Panc1 (cell line): Measurements from ENCODE around the gene IRF9. TPM values are rescaled to one million over a fixed set of nuclear protein-coding genes. Genes with fewer than 3 reads are reported as not detected.

Source experiments
- ATAC-seq: fragments of 200-7000 bp; cut with Tn5 transposase; 2 replicates; pipeline ENCODE4 v1.9.1; 2020; ENCODE audit warnings: mild to moderate bottlenecking, moderate library complexity
- BruUV-seq: library from RNA; stranded (reverse); fragments of 400-500 nt; replicated peaks from 2 replicates; lab custom pipeline; 2021; lab: Mats Ljungman, UMichigan
- CTCF ChIA-PET: fragments of 300-600 bp; sonication (Branson Sonifier 250); formaldehyde crosslinking; loops from one replicate; lab custom pipeline; 2022; ENCODE audit warnings: antibody characterized with exemption; lab: Charles Lee
- POLR2A ChIA-PET: fragments of 300-600 bp; sonication (Branson Sonifier 250); formaldehyde crosslinking; loops from one replicate; lab custom pipeline; 2022; ENCODE audit warnings: antibody characterized with exemption; lab: Charles Lee
- DNase-seq: peaks from one replicate; pipeline ENCODE4 v3.0.0-alpha.2; 2010; ENCODE audit warnings: low read depth, low spot score
- H3K27ac ChIP-seq: 2 replicates; pipeline ENCODE4 v1.5.1; 2011; ENCODE audit warnings: mild to moderate bottlenecking, low read length, inconsistent platforms
- H3K27me3 ChIP-seq: fragments of 200-500 bp; sonication (Bioruptor generic); 2 replicates; pipeline ENCODE4 v1.6.0; 2014; ENCODE audit warnings: low read length, inconsistent platforms; ENCODE audit not compliant: control insufficient read depth, insufficient read depth
- H3K36me3 ChIP-seq: fragments of 200-500 bp; sonication (Bioruptor generic); 2 replicates; pipeline ENCODE4 v1.5.1; 2014; ENCODE audit warnings: inconsistent platforms, mild to moderate bottlenecking, low read length, moderate library complexity; ENCODE audit not compliant: control insufficient read depth, insufficient read depth
- H3K4me1 ChIP-seq: 2 replicates; pipeline ENCODE4 v1.5.1; 2011; ENCODE audit warnings: inconsistent platforms, mild to moderate bottlenecking, low read length, moderate library complexity; ENCODE audit not compliant: control insufficient read depth, insufficient read depth
- H3K4me3 ChIP-seq, 2 experiments: 2 replicates each; pipeline ENCODE4 v1.5.1; 2011 to 2012; ENCODE audit warnings: low read depth in 2 of 2, low read length in 2 of 2, mild to moderate bottlenecking in 2 of 2, inconsistent platforms in 1 of 2, moderate library complexity in 1 of 2
- H3K9me3 ChIP-seq: fragments of 200-500 bp; sonication (Bioruptor generic); 2 replicates; pipeline ENCODE4 v1.5.1; 2014; ENCODE audit warnings: low read depth, mild to moderate bottlenecking, inconsistent platforms, low read length, moderate library complexity; ENCODE audit not compliant: control insufficient read depth, insufficient read depth
- CTCF ChIP-seq: fragments of 450-650 bp; IDR thresholded peaks from 2 replicates; pipeline ENCODE4 v1.5.1; 2017; ENCODE audit warnings: mild to moderate bottlenecking
- POLR2AphosphoS5 ChIP-seq: IDR thresholded peaks from 2 replicates; pipeline ENCODE4 v1.6.1; 2012; ENCODE audit warnings: mild to moderate bottlenecking, low read depth, low read length, moderate library complexity
- REST ChIP-seq, 2 experiments: IDR thresholded peaks; 2 replicates each; pipeline ENCODE4 v1.6.1; 2011 to 2012; ENCODE audit warnings: low read depth in 2 of 2, control low read depth in 1 of 2, low read length in 1 of 2, mild to moderate bottlenecking in 1 of 2, moderate library complexity in 1 of 2; ENCODE audit not compliant: insufficient read depth in 1 of 2
- SIN3A ChIP-seq: IDR thresholded peaks from 2 replicates; pipeline ENCODE4 v1.6.1; 2012; ENCODE audit warnings: low read depth, mild to moderate bottlenecking, low read length, moderate library complexity, borderline replicate concordance; ENCODE audit not compliant: insufficient read depth
- TCF7L2 ChIP-seq: IDR thresholded peaks from 2 replicates; pipeline ENCODE4 v1.6.1; 2011; ENCODE audit warnings: mild to moderate bottlenecking, low read depth, low read length, inconsistent platforms
- in situ Hi-C: cut with HindIII; loops from 2 replicates; pipeline ENCODE4 v1.10.0; 2016; ENCODE audit warnings: low sequenced_read_pairs, low pct_unique_long_range_greater_than_20kb
- intact Hi-C: fragments of 100-400 bp; cut with micrococcal nuclease; formaldehyde crosslinking; loops from one replicate; pipeline ENCODE4 v1.10.0; 2022; ENCODE audit not compliant: unreplicated experiment
- total RNA-seq: library from RNA; stranded (reverse); gene quantifications from one replicate; pipeline ENCODE4 v1.2.1, GENCODE V29; 2021; ENCODE audit not compliant: unreplicated experiment

Gene IRF9
- total RNA-seq, 1 experiment from 2014 or later: 24.5 TPM

- Histone ChIP-seq H3K27me3 (no peaks in the 10 kb centered on the region), H3K4me3 (no peak overlapping the region), H3K27ac (no peak overlapping the region), H3K36me3 (no peaks in the 10 kb centered on the region), H3K4me1 (no peaks in the 10 kb centered on the region; the same call in 1 of the 2 replicates), H3K9me3 (no peaks in the 10 kb centered on the region)
- intact Hi-C loops (no loop called here), in situ Hi-C loops (no loop called here)
- DNase-seq (no peak), ATAC-seq (no peak)
- no TSS peak for BruUV-seq
- ChIA-PET POLR2A (no interaction called here), CTCF (no interaction called here)
- TF ChIP-seq CTCF: no peak
- no peak for TF ChIP-seq SIN3A
- TF ChIP-seq TCF7L2: no peak
- TF ChIP-seq POLR2AphosphoS5: no peak
- TF ChIP-seq REST (IDR thresholded peaks at IDR 0.05; ENCODE audit: insufficient read depth in 1 of 2, low read depth in 2 of 2, low read length in 1 of 2): no peak
Measured at GRCh38 chr14:24179961-24180796, 19.1 kb downstream of the IRF9 start.

GRCh38 chr14:24181371-24182077 is 20.5 kb downstream of the IRF9 start:
- no peak for ATAC-seq
- Histone ChIP-seq H3K27ac (no peak overlapping the region), H3K27me3 (no peaks in the 10 kb centered on the region), H3K9me3 (no peaks in the 10 kb centered on the region), H3K4me3 (no peak overlapping the region), H3K4me1 (no peaks in the 10 kb centered on the region; the same call in 1 of the 2 replicates), H3K36me3 (0 out of 2 replicates have a peak, but pooled peaks cover 2% of the 10 kb centered on the region)
- DNase-seq: no peak
- intact Hi-C loops: no loop called here
- no peak for TF ChIP-seq CTCF
- no peak for TF ChIP-seq REST (IDR thresholded peaks at IDR 0.05; ENCODE audit: insufficient read depth in 1 of 2, low read depth in 2 of 2, low read length in 1 of 2)
- no peak; the same call in 1 of the 2 replicates for TF ChIP-seq POLR2AphosphoS5
- no TSS peak for BruUV-seq
- ChIA-PET POLR2A (no interaction called here), CTCF (no interaction called here)
- in situ Hi-C loops: no loop called here
